Fibroblast of villous mesenchyme (primary cell): ENCODE data around the gene ZNF382. TPM values are rescaled to one million over a fixed set of nuclear protein-coding genes. Genes with fewer than 3 reads are reported as not detected.

ENCODE experiments used
- DNase-seq: peaks from one replicate; pipeline ENCODE4 v3.0.0-alpha.2; 2010; ENCODE audit warnings: low read depth
- H3K4me3 ChIP-seq: 2 replicates; pipeline ENCODE4 v1.5.1; 2011; ENCODE audit warnings: low read depth, mild to moderate bottlenecking, low read length
- CTCF ChIP-seq: IDR thresholded peaks from 2 replicates; pipeline ENCODE4 v1.5.1; 2012; ENCODE audit warnings: low read depth, mild to moderate bottlenecking, low read length; ENCODE audit not compliant: insufficient read depth
- total RNA-seq: library from RNA; depleted of rRNA; stranded (reverse); fragments of >200 nt; gene quantifications from 2 replicates; pipeline ENCODE4 v1.2.3, GENCODE V29; 2012

ZNF382 gene
- 5.2 and 10.4 TPM in 2 replicates for total RNA-seq

GRCh38 chr19:36605101-36605876 is at the start of gene ZNF382:
TSS of gene ZNF382 (plus strand) at chr19:36605313. CDS start at chr19:36609915, 4,602 bp downstream.
- no peak for TF ChIP-seq CTCF
- peak; percentile 65 for DNase-seq
- H3K4me3 ChIP-seq = peak within 1 kb of the TSS; percentile 91

- no peak for TF ChIP-seq CTCF
- H3K4me3 ChIP-seq = no peak overlapping the region
These were observed 40.7 kb upstream of the ZNF382 start for GRCh38 chr19:36564391-36564790.

GRCh38 chr19:36572593-36573019 is 32.5 kb upstream of the ZNF382 start:
- no peak for DNase-seq
- peak overlapping the region; percentile 77 for H3K4me3 ChIP-seq
- no peak for TF ChIP-seq CTCF

More at GRCh38 chr19:36564391-36564790, 40.7 kb upstream of the ZNF382 start:
- no peak for DNase-seq

- DNase-seq = peak; percentile 94
These were observed 31.9 kb upstream of the ZNF382 start, which contains the start of gene ZNF529 for GRCh38 chr19:36573020-36573894. TSS of gene ZNF529 (minus strand) at chr19:36573292. CDS start at chr19:36572346, 946 bp downstream.

GRCh38 chr19:36573895-36574720 is 31.0 kb upstream of the ZNF382 start:
- no peak for TF ChIP-seq CTCF
- H3K4me3 ChIP-seq = peak overlapping the region; percentile 77
- peak; percentile 42 for DNase-seq

More at GRCh38 chr19:36573020-36573894, 31.9 kb upstream of the ZNF382 start, which contains the start of gene ZNF529:
- no peak for TF ChIP-seq CTCF
- H3K4me3 ChIP-seq = peak within 1 kb of the TSS; percentile 77

- no peak for TF ChIP-seq CTCF
- peak overlapping the region; percentile 77 for H3K4me3 ChIP-seq
- no peak for DNase-seq
These were observed 30.4 kb upstream of the ZNF382 start for GRCh38 chr19:36574741-36575140.
